HCT116 (cell line): Measurements from ENCODE around the gene CLDN15. TPM values are rescaled to one million over a fixed set of nuclear protein-coding genes. Genes with fewer than 3 reads are reported as not detected.

Experiments used
- ATF3 ChIP-seq: IDR thresholded peaks from 2 replicates; pipeline ENCODE4 v1.6.1; 2012
- CEBPB ChIP-seq: IDR thresholded peaks from 2 replicates; pipeline ENCODE4 v1.6.1; 2012; ENCODE audit warnings: low read depth
- CTCF ChIP-seq, 3 experiments: fragments of 200-600 bp in 1 of 3; sonication (generic) in 1 of 3; IDR thresholded peaks in 2 of 3; conservative IDR thresholded peaks in 1 of 3; 2 replicates each; pipeline ENCODE4 v1.5.1; 2012 to 2017; ENCODE audit warnings: low read depth in 2 of 3, low read length in 2 of 3, antibody characterized with exemption in 1 of 3, borderline replicate concordance in 1 of 3, control low read depth in 1 of 3, mild to moderate bottlenecking in 1 of 3, mixed read lengths in 1 of 3, mixed run types in 1 of 3, moderate library complexity in 1 of 3; ENCODE audit not compliant: insufficient read depth in 1 of 3
- EGR1 ChIP-seq: IDR thresholded peaks from 2 replicates; pipeline ENCODE4 v1.6.1; 2012; ENCODE audit warnings: low read depth
- EZH2 ChIP-seq: fragments of 200-600 bp; sonication (generic); IDR thresholded peaks from 2 replicates; pipeline ENCODE4 v1.6.1; 2017; ENCODE audit warnings: antibody characterized with exemption, mixed run types
- FOSL1 ChIP-seq: IDR thresholded peaks from 2 replicates; pipeline ENCODE4 v1.6.1; 2012; ENCODE audit warnings: low read depth
- JUND ChIP-seq: IDR thresholded peaks from 2 replicates; pipeline ENCODE4 v1.6.1; 2012
- SIN3A ChIP-seq: IDR thresholded peaks from 2 replicates; pipeline ENCODE4 v1.6.1; 2012; ENCODE audit warnings: low read depth
- SRF ChIP-seq: IDR thresholded peaks from 2 replicates; pipeline ENCODE4 v1.6.1; 2012; ENCODE audit warnings: low read depth
- YY1 ChIP-seq: IDR thresholded peaks from 2 replicates; pipeline ENCODE4 v1.6.1; 2011; ENCODE audit warnings: low read length, low read depth, moderate library complexity, mild to moderate bottlenecking; ENCODE audit not compliant: insufficient replicate concordance; ENCODE audit errors: extremely low read depth
- ZFX ChIP-seq: fragments of 450-650 bp; IDR thresholded peaks from 2 replicates; pipeline ENCODE4 v1.6.1; 2017
- total RNA-seq: library from RNA; stranded (reverse); gene quantifications from one replicate; pipeline ENCODE4 v1.2.1, GENCODE V29; 2021; ENCODE audit not compliant: unreplicated experiment
- TF ChIP-seq, protein P1 (sequence below): IDR thresholded peaks from 2 replicates; pipeline ENCODE4 v1.6.1; 2011; ENCODE audit warnings: mild to moderate bottlenecking, low read length, moderate library complexity; ENCODE audit not compliant: insufficient replicate concordance; ENCODE audit errors: extremely low read depth

CLDN15 gene
- total RNA-seq, 1 experiment from 2014 or later, result 16.9 TPM

DNA sequence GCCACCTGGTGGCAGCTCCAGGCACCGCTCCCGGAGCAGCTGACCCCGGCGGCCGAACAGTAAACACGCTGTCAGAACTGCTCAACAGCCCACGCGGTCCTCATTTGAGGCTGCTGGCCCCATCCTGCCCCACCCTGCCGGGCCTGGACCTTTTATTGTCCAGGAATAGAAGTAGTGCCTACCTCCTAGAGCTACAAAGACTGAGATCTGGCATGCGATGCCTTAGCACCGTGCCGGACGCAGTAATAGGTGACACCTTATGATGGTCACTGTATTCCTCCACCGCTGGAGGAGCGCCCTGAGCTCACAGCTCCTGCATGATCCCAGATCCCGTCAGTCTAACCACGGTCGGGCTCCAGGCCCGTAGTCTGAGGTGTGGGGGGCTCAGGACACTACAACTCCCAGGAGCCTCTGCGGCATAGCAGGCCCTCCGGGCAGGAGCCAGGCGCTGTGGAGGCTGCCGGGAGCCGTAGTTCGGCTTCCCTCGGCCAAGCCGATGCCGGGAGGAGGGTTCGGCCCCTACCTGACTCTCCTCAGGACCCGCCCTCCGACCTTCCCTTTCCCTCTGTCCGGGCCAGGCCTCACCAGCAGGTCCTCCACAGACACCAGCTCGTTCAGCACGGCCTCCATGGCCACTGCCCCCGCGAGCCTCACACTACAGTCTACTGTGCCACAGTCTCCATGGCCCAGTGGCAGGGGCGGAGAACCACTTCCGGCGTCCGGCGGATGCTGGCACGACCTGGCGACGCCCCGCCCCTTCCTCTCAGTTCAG, 7.0 kb upstream of the CLDN15 start, which contains the start of gene FIS1 (continued):
- no peak for TF ChIP-seq SRF
- no peak for TF ChIP-seq ATF3
- peak; percentile 91 for TF ChIP-seq ZFX
- TF ChIP-seq FOSL1, result no peak
- TF ChIP-seq JUND, result no peak
- TF ChIP-seq EGR1, result no peak
- TF ChIP-seq SIN3A, result no peak
- peak; percentile 22 for TF ChIP-seq YY1
- TF ChIP-seq, protein P1, sequence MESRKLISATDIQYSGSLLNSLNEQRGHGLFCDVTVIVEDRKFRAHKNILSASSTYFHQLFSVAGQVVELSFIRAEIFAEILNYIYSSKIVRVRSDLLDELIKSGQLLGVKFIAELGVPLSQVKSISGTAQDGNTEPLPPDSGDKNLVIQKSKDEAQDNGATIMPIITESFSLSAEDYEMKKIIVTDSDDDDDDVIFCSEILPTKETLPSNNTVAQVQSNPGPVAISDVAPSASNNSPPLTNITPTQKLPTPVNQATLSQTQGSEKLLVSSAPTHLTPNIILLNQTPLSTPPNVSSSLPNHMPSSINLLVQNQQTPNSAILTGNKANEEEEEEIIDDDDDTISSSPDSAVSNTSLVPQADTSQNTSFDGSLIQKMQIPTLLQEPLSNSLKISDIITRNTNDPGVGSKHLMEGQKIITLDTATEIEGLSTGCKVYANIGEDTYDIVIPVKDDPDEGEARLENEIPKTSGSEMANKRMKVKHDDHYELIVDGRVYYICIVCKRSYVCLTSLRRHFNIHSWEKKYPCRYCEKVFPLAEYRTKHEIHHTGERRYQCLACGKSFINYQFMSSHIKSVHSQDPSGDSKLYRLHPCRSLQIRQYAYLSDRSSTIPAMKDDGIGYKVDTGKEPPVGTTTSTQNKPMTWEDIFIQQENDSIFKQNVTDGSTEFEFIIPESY, result no peak
- no peak for TF ChIP-seq EZH2
- peak in 2 of 3 experiments; percentile 84 to 87; a peak in 4 of 6 replicates for TF ChIP-seq CTCF (IDR thresholded peaks at IDR 0.05 in 2 of 3, conservative IDR thresholded peaks at IDR 0.05 in 1 of 3; ENCODE audit: borderline replicate concordance in 1 of 3, insufficient read depth in 1 of 3, low read depth in 2 of 3, low read length in 2 of 3)
- no peak for TF ChIP-seq CEBPB
